HEK293T (cell line): Measurements from ENCODE around the gene DVL1.
"Not testable (repeated sequence)": the region's sequence is repeated elsewhere in the genome, so short reads cannot be mapped to it uniquely, and the experiment has no call there.

Experiments used
- CTCF ChIA-PET: fragments of 350-600 bp; formaldehyde crosslinking; extraction: SDS; loops from one replicate; lab custom pipeline; 2021; ENCODE audit warnings: antibody characterized with exemption, inconsistent platforms; lab: Yijun Ruan, JAX
- POLR2A ChIA-PET: fragments of 350-600 bp; formaldehyde crosslinking; extraction: SDS; loops from one replicate; lab custom pipeline; 2020; ENCODE audit warnings: antibody characterized with exemption, inconsistent platforms; lab: Yijun Ruan, JAX
- DNase-seq: peaks from one replicate; pipeline ENCODE4 v3.0.0; 2012; ENCODE audit warnings: mixed read lengths; ENCODE audit errors: extremely low spot score
- ARNT ChIP-seq: fragments of 450-650 bp; IDR thresholded peaks from 2 replicates; pipeline ENCODE4 v1.6.1; 2017; ENCODE audit warnings: mild to moderate bottlenecking
- BHLHE40 ChIP-seq: fragments of 450-650 bp; IDR thresholded peaks from 2 replicates; pipeline ENCODE4 v1.6.1; 2016; ENCODE audit warnings: mild to moderate bottlenecking, moderate library complexity, borderline replicate concordance
- CTBP1 ChIP-seq: fragments of 450-650 bp; IDR thresholded peaks from 2 replicates; pipeline ENCODE4 v1.6.1; 2016; ENCODE audit warnings: borderline replicate concordance
- ELF4 ChIP-seq: fragments of 450-650 bp; IDR thresholded peaks from 2 replicates; pipeline ENCODE4 v1.6.1; 2017; ENCODE audit warnings: antibody characterized with exemption
- FOXA1 ChIP-seq: fragments of 450-650 bp; IDR thresholded peaks from 2 replicates; pipeline ENCODE4 v1.6.1; 2016; ENCODE audit warnings: mild to moderate bottlenecking
- FOXK2 ChIP-seq: fragments of 450-650 bp; IDR thresholded peaks from 2 replicates; pipeline ENCODE4 v1.6.1; 2016; ENCODE audit warnings: mild to moderate bottlenecking
- FOXM1 ChIP-seq: fragments of 450-650 bp; IDR thresholded peaks from 2 replicates; pipeline ENCODE4 v1.6.1; 2017; ENCODE audit warnings: mild to moderate bottlenecking, borderline replicate concordance
- HDGF ChIP-seq: fragments of 450-650 bp; IDR thresholded peaks from 2 replicates; pipeline ENCODE4 v1.6.1; 2017; ENCODE audit warnings: antibody characterized with exemption, borderline replicate concordance
- L3MBTL2 ChIP-seq: fragments of 450-650 bp; conservative IDR thresholded peaks from 2 replicates; pipeline ENCODE4 v1.6.1; 2016; ENCODE audit warnings: mild to moderate bottlenecking
- LEF1 ChIP-seq: fragments of 450-650 bp; IDR thresholded peaks from 2 replicates; pipeline ENCODE4 v1.6.1; 2017; ENCODE audit warnings: mild to moderate bottlenecking, borderline replicate concordance
- NFRKB ChIP-seq: fragments of 450-650 bp; IDR thresholded peaks from 2 replicates; pipeline ENCODE4 v1.6.1; 2016; ENCODE audit warnings: mild to moderate bottlenecking, moderate library complexity
- SP1 ChIP-seq: fragments of 450-650 bp; IDR thresholded peaks from 2 replicates; pipeline ENCODE4 v1.6.1; 2017
- SUZ12 ChIP-seq: fragments of 450-650 bp; IDR thresholded peaks from 2 replicates; pipeline ENCODE4 v1.6.1; 2016; ENCODE audit warnings: mild to moderate bottlenecking
- TARDBP ChIP-seq: fragments of 450-650 bp; IDR thresholded peaks from 2 replicates; pipeline ENCODE4 v1.6.1; 2016
- ZNF384 ChIP-seq: fragments of 450-650 bp; IDR thresholded peaks from 2 replicates; pipeline ENCODE4 v1.6.1; 2016
- TF ChIP-seq, protein P1 (sequence below): fragments of 450-650 bp; IDR thresholded peaks from 2 replicates; pipeline ENCODE4 v1.6.1; 2016

The DVL1 gene

GRCh38 chr1:1371746-1372711 lies 22.8 kb upstream of the DVL1 start:
- peak; percentile 78 for DNase-seq
- TF ChIP-seq LEF1, result no peak
- no peak for TF ChIP-seq ZNF384
- TF ChIP-seq, protein P1, sequence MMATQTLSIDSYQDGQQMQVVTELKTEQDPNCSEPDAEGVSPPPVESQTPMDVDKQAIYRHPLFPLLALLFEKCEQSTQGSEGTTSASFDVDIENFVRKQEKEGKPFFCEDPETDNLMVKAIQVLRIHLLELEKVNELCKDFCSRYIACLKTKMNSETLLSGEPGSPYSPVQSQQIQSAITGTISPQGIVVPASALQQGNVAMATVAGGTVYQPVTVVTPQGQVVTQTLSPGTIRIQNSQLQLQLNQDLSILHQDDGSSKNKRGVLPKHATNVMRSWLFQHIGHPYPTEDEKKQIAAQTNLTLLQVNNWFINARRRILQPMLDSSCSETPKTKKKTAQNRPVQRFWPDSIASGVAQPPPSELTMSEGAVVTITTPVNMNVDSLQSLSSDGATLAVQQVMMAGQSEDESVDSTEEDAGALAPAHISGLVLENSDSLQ, result no peak
- no peak for TF ChIP-seq ELF4
- no peak for TF ChIP-seq TARDBP
- TF ChIP-seq L3MBTL2, result no peak
- TF ChIP-seq SP1, result no peak
- ChIA-PET CTCF (interaction anchor here (0.6 to 1.3 kb wide), 5 partner anchors 15 to 777 kb away, joined by 3 to 4 read pairs (median 3); partner anchors contain the start of gene CCNL2), POLR2A (interaction anchor here (2.8 kb wide), 1 partner anchor 19 kb away, joined by 17 read pairs; no protein-coding TSS in a partner anchor)

GRCh38 chr1:1371364-1371745 lies 22.1 kb upstream of the DVL1 start:
- TF ChIP-seq L3MBTL2 (no peak), SUZ12 (no peak), FOXA1 (no peak), ARNT (no peak)
- TF ChIP-seq, protein P1, result no peak
- no peak for DNase-seq
- ChIA-PET CTCF (interaction anchor here (0.6 to 1.3 kb wide), 4 partner anchors 14 to 778 kb away, joined by 3 to 4 read pairs (median 3); no protein-coding TSS in a partner anchor), POLR2A (interaction anchor here (2.8 kb wide), 1 partner anchor 19 kb away, joined by 17 read pairs; no protein-coding TSS in a partner anchor)

GRCh38 chr1:1370771-1371300 lies 21.6 kb upstream of the DVL1 start:
- CTCF ChIA-PET, result interaction anchor here (1.2 kb wide), 1 partner anchor 17 kb away, joined by 3 read pairs; no protein-coding TSS in a partner anchor
- POLR2A ChIA-PET, result interaction anchor here (2.8 kb wide), 1 partner anchor 18 kb away, joined by 17 read pairs; no protein-coding TSS in a partner anchor
- TF ChIP-seq L3MBTL2, result no peak
- no peak for TF ChIP-seq FOXA1
- no peak for DNase-seq

GRCh38 chr1:1370094-1370493 lies 20.9 kb upstream of the DVL1 start:
- DNase-seq, CTCF ChIA-PET: not testable (repeated sequence)
- POLR2A ChIA-PET, result interaction anchor here (2.8 kb wide), 1 partner anchor 17 kb away, joined by 17 read pairs; no protein-coding TSS in a partner anchor

DNA sequence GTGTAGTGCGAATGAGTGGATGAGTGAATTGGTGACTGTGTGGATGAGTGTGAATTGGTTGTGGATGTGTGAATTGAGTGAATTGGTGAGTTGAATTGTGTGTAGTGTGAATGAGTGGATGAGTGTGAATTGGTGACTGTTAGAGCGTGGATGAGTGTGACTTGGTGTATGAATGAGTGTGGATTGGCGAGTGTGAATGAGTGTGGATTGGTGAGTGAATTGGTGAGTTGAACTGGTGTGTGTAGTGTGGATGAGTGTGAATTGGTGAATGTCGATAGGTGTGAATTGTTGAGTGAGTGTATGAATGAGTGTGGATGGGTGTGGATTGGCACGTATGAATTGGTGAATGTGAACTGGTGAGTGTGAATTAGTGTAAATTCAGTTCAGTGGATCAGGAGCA lies 18.1 kb upstream of the DVL1 start:
- TF ChIP-seq BHLHE40 (no peak), SP1 (no peak), FOXM1 (no peak), TARDBP (no peak), CTBP1 (no peak), LEF1 (no peak), FOXK2 (no peak), FOXA1 (no peak), SUZ12 (no peak), ELF4 (no peak), HDGF (no peak), ARNT (no peak), L3MBTL2 (no peak), ZNF384 (no peak), NFRKB (no peak)
- TF ChIP-seq, protein P1, result no peak
- POLR2A ChIA-PET, result no interaction called here
- CTCF ChIA-PET, result no interaction called here
- DNase-seq, result no peak

DNA sequence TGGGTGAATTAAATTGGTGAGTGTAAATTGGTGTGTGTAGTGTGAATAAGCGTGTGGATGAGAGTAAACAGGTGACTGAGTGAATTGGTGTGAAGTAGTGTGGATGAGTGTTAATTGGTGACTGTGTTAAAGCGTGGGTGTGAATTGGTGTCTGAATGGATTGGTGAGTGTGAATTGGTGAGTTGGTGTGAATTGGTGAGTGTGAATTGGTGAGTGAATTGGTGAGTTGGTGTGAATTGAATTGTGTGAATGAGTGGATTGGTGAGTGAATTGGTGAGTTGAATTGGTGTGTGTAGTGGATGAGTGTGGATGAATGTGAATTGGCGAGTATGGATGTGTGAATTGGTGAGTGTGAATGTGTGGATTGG lies 17.5 kb upstream of the DVL1 start:
- CTCF ChIA-PET, result no interaction called here
- POLR2A ChIA-PET, result no interaction called here
- DNase-seq, result no peak
- TF ChIP-seq SUZ12 (no peak), FOXM1 (no peak), FOXK2 (no peak), LEF1 (no peak), ELF4 (no peak)
